Stimulated activated CD4-positive, alpha-beta T cell treated with anti-CD3 and anti-CD28 coated beads, Interleukin-15, amount 100 ng/mL, for 48 hours (primary cell): ENCODE results near the gene KRTAP10-10.
"Not testable (repeated sequence)": the region's sequence is repeated elsewhere in the genome, so short reads cannot be mapped to it uniquely, and the experiment has no call there.

Experiments used
- DNase-seq, 2 donors: peaks; one replicate each; pipeline ENCODE4 v3.0.0-alpha.2; 2020; ENCODE audit warnings: low read depth in 2 of 2

The KRTAP10-10 gene

DNA sequence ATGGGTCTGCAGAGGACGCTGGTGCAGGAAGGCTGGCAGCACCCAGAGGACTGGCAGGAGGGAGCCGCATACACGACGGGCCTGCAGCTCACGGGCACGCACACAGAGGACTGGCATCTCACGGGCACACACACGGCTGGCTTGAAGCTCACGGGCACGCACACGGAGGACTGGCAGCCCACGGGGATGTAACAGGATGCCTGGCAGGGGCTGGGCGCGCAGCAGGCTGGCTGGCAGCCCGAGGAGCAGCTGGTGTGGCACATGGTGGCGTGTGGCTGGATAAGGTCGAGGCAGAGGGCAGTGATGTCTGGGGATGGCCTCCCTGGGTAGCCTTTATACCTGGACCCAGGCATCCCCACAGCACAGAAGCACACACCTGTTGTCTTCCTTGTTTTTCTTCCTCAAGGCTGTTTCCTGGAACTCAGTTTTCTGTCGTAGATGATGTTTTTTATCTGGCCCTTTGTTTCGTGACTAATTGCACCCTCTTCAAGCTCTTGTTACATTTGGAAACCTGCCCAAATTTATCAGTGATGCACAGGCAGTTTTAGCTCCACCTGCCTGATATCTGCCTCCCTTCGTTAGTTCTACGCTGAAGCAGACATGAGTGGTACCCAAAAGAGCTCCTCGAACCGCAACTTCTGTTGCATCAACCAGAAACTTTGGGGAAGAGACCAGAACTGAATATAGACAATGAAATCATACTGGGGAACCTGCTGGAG, 44.9 kb downstream of the KRTAP10-10 start, which contains the start of gene KRTAP12-1:
TSS of gene KRTAP12-1 (minus strand) at position 303 of the 719 bp plus-strand sequence. CDS start at position 263, 40 bp downstream.
- no peak for DNase-seq

DNA sequence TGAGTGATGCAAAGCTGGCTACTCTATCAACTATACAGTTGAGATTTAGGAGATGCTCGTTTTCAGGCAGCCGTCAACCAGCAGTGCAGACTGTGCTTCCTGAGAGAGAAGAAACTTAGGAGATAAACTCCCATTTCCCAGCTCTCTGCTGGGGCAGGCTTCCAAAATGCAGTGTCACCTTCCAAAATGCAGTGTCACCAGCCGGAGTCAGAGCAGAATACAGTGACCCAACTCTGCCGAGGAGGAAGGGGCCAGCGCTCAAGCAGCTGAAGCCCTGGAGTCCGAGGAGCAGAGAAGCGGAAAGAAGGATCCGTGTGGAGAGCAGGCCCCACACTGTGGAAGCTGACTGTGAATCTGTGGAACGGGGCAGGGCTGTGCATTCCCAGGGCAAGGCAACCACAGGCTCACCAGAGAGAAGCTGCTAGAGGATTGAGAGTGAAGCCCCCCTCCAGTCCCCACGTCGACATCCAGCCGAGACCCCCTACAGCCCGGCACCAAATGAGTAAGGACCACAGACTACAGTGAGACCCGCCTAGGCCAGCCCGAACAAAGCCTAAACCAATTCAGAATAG, 45.5 kb downstream of the KRTAP10-10 start:
- DNase-seq = no peak

DNA sequence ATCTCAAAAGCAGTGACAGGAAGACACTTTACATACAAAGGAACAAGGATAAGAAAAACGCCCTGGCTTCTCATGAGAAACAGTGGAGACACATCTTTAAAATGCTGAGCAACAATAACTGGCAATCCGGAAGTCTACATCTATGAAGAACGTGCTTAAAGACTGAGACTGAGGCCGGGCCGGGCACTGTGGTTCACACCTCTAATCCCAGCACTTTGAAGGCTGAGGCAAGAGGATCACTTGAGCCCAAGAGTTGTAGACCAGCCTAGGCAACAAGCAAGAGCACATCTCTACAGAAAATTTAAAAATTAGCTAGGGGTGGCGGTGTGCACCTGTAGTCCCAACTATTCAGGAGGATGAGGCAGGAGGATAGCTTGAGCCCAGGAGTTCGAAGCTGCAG, 46.9 kb downstream of the KRTAP10-10 start:
- no peak for DNase-seq

DNA sequence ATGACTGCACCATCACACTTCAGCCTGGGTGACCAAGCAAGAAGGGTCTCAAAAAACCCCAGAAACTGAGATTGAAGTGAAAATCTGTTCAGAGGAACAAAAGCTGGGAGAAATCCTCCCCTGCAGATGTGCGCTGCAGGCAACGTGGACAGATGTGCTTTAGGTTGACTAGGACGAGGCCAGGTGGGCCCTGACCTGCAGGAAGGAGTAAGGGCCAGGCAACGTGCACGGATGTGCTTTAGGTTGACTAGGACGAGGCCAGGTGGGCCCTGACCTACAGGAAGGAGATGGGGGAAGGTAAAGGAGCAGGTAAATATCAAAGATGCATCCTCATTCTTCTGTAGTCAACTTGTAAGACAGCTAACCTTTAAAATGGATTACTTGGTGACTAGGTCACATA, 47.3 kb downstream of the KRTAP10-10 start:
- no peak for DNase-seq

DNA sequence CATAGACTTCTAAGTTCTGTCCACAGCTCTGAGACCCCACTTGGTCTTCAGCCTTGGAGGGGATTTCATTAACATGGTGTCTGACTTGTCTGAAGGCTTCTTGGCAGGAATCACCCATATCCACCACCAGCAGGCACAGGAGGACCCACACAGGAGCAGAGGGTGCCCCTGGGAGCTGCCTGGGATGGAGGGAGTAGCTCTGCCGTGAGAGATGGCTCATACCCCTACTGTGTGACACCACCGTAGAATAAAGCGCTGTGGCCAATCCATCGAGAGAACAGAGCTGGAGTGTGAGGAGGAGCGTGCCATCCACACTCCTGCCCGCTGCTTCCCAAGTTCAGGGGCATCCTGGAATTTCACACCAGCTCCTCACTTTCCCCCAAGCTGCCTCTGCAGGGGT, 47.9 kb downstream of the KRTAP10-10 start:
- DNase-seq = not testable (repeated sequence)

DNA sequence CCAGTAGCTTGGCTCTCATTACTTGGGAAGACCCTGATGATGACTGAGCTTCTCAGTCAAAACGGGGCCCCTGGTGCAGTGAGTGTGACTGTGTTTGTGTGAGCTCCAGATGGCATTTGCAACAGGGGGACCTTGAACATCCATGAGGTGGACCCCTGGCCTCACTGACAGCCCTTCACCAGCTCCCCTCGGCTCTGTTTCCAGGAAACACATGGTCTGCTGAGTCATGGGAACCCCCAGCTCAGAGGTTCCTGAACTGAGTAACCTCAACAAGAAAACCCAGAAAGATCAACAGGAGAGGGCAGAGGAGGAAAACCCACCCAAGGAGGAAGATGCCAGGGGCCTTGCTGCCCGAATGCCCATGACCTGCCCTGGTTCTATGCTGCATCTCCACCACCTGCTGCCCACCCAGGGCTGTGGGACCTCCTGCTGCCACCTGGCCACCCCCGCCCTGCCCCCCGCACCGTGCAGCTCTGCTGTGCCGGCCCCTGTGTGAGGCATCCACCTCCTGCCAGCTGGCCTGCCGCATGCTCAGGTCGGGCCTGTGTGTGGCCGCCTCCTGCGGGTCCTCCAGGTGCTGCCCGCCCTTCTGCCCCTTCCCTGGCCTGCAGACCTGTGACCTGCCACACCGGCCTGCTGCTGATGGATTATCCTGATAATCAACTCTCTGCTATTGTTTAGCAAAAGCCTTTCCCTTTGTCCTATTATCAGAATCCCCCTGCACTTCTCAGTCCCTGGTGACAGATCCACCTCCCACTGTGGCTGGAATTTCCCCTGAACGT, 49.0 kb downstream of the KRTAP10-10 start:
- DNase-seq = no peak

DNA sequence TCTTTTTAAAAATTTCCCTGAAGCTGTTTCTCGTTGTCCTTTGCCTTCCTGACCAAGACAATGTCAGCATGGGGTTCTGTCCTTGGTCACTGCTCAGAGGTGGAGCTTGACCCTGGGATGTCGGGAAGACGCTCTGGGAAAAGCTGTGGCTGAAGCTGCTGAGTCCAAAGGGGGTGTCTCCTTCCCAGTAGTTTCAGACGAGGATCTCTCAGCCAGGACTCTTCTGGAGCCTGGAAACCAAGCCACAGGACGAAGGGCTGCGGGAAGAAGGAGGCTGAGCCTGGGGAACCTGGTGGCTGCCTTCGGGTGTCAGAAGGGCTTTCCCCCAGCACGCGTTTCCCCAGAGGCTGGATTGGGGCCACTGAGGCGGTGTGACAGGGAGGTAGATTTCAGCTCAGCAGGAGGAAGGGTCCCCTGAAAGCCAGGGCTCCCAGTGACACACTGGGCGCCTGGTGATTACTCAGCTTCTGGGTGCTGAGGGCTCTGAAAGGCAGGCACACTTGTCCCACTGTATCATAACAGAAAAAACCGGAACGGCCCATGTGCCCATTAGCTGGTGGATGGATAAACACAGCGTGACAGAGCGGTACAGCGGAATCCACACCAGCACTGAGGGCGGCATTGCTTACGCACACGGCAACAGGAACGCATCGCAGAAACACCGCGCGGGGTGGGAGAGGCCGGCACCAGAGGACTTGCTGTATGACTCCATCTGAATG, 49.8 kb downstream of the KRTAP10-10 start:
- no peak for DNase-seq

DNA sequence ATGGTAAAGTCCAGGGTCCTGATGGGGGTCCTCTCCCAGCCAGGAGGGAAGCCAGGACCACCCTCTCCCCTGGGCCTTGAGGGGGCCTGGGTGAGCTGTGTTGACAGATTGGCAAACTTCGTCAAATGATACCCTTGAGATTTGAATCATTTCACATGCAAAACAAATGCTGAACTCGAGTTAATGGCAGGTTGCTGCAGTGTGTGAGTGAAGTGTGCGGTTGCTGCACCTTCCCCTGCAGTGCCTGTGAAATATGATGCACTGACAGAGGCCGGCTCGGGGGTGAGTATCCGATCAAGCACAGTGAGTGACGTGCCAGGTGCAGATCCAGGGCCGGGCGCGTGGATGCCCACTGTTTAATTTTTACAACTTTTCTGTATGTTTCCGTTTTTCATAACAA, 50.5 kb downstream of the KRTAP10-10 start:
- DNase-seq = no peak
